HL-60 (cell line): ENCODE measurements around the gene CEP164.

ENCODE experiments used
- POLR2AphosphoS5 ChIP-seq: IDR thresholded peaks from 2 replicates; pipeline ENCODE4 v1.6.1; 2012; ENCODE audit warnings: low read depth
- TF ChIP-seq, protein P1 (sequence below): IDR thresholded peaks from one replicate; pipeline ENCODE4 v1.5.1; 2011; ENCODE audit warnings: low read length, control low read depth, inconsistent platforms; ENCODE audit not compliant: insufficient read depth
- TF ChIP-seq, protein P2 (sequence below): IDR thresholded peaks from 2 replicates; pipeline ENCODE4 v1.6.1; 2012; ENCODE audit warnings: low read depth; ENCODE audit not compliant: insufficient replicate concordance

DNA sequence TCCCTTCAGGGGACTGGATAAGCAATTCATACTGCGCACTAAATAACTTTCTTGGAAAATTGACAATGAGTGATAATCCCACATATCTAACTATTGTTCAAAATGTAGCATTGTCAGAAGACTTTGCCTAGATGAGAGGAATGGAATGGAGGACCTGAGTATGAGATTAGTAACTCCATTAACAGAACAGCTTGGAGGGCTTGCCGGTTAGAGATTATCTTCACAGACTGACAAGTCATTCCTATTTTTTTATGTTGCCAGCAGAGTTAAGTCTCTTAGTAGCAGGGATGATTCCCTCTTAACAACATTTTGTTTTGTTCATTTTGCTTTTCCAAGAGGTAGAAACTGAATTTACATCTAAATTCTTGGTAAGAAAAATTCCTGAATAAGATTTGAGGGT, 43.6 kb upstream of the CEP164 start:
- TF ChIP-seq, protein P1, sequence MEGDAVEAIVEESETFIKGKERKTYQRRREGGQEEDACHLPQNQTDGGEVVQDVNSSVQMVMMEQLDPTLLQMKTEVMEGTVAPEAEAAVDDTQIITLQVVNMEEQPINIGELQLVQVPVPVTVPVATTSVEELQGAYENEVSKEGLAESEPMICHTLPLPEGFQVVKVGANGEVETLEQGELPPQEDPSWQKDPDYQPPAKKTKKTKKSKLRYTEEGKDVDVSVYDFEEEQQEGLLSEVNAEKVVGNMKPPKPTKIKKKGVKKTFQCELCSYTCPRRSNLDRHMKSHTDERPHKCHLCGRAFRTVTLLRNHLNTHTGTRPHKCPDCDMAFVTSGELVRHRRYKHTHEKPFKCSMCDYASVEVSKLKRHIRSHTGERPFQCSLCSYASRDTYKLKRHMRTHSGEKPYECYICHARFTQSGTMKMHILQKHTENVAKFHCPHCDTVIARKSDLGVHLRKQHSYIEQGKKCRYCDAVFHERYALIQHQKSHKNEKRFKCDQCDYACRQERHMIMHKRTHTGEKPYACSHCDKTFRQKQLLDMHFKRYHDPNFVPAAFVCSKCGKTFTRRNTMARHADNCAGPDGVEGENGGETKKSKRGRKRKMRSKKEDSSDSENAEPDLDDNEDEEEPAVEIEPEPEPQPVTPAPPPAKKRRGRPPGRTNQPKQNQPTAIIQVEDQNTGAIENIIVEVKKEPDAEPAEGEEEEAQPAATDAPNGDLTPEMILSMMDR: no peak
- TF ChIP-seq POLR2AphosphoS5: no peak
- TF ChIP-seq, protein P2, sequence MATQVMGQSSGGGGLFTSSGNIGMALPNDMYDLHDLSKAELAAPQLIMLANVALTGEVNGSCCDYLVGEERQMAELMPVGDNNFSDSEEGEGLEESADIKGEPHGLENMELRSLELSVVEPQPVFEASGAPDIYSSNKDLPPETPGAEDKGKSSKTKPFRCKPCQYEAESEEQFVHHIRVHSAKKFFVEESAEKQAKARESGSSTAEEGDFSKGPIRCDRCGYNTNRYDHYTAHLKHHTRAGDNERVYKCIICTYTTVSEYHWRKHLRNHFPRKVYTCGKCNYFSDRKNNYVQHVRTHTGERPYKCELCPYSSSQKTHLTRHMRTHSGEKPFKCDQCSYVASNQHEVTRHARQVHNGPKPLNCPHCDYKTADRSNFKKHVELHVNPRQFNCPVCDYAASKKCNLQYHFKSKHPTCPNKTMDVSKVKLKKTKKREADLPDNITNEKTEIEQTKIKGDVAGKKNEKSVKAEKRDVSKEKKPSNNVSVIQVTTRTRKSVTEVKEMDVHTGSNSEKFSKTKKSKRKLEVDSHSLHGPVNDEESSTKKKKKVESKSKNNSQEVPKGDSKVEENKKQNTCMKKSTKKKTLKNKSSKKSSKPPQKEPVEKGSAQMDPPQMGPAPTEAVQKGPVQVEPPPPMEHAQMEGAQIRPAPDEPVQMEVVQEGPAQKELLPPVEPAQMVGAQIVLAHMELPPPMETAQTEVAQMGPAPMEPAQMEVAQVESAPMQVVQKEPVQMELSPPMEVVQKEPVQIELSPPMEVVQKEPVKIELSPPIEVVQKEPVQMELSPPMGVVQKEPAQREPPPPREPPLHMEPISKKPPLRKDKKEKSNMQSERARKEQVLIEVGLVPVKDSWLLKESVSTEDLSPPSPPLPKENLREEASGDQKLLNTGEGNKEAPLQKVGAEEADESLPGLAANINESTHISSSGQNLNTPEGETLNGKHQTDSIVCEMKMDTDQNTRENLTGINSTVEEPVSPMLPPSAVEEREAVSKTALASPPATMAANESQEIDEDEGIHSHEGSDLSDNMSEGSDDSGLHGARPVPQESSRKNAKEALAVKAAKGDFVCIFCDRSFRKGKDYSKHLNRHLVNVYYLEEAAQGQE: no peak
